Osteocyte (in vitro differentiated cells): ENCODE data around the gene ECHS1. TPM values are rescaled to one million over a fixed set of nuclear protein-coding genes. Genes with fewer than 3 reads are reported as not detected.

ENCODE experiments used
- DNase-seq: peaks from one replicate; pipeline ENCODE4 v3.0.0; 2021; ENCODE audit warnings: mixed read lengths; ENCODE audit not compliant: unreplicated experiment; ENCODE audit errors: extremely low spot score
- H3K27ac Mint-ChIP-seq: one replicate; pipeline ENCODE4 v1.8.0; 2021; ENCODE audit warnings: mild to moderate bottlenecking, mixed read lengths; ENCODE audit not compliant: unreplicated experiment
- H3K27me3 Mint-ChIP-seq: one replicate; pipeline ENCODE4 v1.8.0; 2021; ENCODE audit warnings: mixed read lengths; ENCODE audit not compliant: unreplicated experiment
- H3K36me3 Mint-ChIP-seq: one replicate; pipeline ENCODE4 v1.8.0; 2021; ENCODE audit warnings: mixed read lengths; ENCODE audit not compliant: unreplicated experiment
- H3K4me1 Mint-ChIP-seq: one replicate; pipeline ENCODE4 v1.8.0; 2021; ENCODE audit warnings: mixed read lengths; ENCODE audit not compliant: unreplicated experiment
- H3K4me3 Mint-ChIP-seq: one replicate; pipeline ENCODE4 v1.8.0; 2021; ENCODE audit warnings: mild to moderate bottlenecking, moderate library complexity, mixed read lengths; ENCODE audit not compliant: unreplicated experiment
- H3K9me3 Mint-ChIP-seq: one replicate; pipeline ENCODE4 v1.8.0; 2021; ENCODE audit warnings: mixed read lengths; ENCODE audit not compliant: unreplicated experiment
- CTCF ChIP-seq: fragments of 200-600 bp; sonication (generic); IDR thresholded peaks from 2 replicates; pipeline ENCODE4 v1.5.0; 2021; ENCODE audit warnings: antibody characterized with exemption, mild to moderate bottlenecking, moderate library complexity
- total RNA-seq: library from RNA; stranded (reverse); gene quantifications from 2 replicates; pipeline ENCODE4 v1.2.1, GENCODE V29; 2021

The ECHS1 gene
- total RNA-seq, 1 donor from 2014 or later, result 65.1 TPM

DNA sequence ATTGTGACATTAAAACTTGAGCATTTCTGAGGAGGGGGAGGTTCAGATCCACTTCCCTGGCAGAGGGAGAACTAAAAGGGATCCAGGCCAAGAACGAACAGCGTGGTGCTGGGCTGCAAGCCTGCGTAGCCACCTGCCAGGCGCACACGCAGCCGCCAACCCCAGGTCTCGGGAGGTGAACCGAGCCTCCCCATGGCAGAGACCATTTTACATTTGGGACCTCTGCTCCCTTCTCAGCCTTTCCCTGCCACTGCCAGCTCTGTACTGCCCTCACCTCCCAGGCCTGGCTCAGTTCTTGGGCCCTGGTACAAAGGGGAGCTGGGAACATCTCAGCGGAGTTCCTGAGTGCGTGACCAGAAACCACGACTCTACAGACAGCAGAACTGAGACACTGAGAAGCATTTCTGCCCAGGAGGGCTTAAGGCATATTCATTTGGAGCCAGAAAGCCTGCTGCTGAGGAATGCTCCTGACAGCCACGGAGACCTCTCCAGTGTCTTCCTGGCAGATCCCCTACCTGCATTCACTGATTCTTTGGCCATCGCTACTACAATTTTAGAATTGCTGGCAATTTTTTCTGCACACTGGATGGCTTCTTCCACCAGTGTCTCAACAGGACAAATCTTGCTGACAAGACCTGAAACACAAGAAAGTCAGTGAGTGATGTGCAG is 7.6 kb downstream of the ECHS1 start:
- no peak for TF ChIP-seq CTCF
- Mint-ChIP-seq H3K4me3 (no peak overlapping the region), H3K9me3 (no peaks in the 10 kb centered on the region), H3K27ac (no peak overlapping the region), H3K4me1 (no peaks in the 10 kb centered on the region), H3K27me3 (no peaks in the 10 kb centered on the region), H3K36me3 (peaks cover 31% of the 10 kb centered on the region)
- no peak for DNase-seq

- Mint-ChIP-seq H3K9me3 (no peaks in the 10 kb centered on the region), H3K4me3 (no peak overlapping the region), H3K27ac (no peak overlapping the region), H3K4me1 (no peaks in the 10 kb centered on the region), H3K36me3 (peaks cover 28% of the 10 kb centered on the region), H3K27me3 (no peaks in the 10 kb centered on the region)
- DNase-seq, result no peak
- TF ChIP-seq CTCF, result no peak
Measured at GRCh38 chr10:133364645-133365431, 8.3 kb downstream of the ECHS1 start.

- DNase-seq, result no peak
- H3K4me3 Mint-ChIP-seq, result no peak overlapping the region
- peaks cover 18% of the 10 kb centered on the region for H3K36me3 Mint-ChIP-seq
- H3K9me3 Mint-ChIP-seq, result no peaks in the 10 kb centered on the region
- no peaks in the 10 kb centered on the region for H3K27me3 Mint-ChIP-seq
- H3K4me1 Mint-ChIP-seq, result no peaks in the 10 kb centered on the region
- no peak overlapping the region for H3K27ac Mint-ChIP-seq
- no peak for TF ChIP-seq CTCF
Measured at GRCh38 chr10:133362846-133363245, 10.3 kb downstream of the ECHS1 start.

DNA sequence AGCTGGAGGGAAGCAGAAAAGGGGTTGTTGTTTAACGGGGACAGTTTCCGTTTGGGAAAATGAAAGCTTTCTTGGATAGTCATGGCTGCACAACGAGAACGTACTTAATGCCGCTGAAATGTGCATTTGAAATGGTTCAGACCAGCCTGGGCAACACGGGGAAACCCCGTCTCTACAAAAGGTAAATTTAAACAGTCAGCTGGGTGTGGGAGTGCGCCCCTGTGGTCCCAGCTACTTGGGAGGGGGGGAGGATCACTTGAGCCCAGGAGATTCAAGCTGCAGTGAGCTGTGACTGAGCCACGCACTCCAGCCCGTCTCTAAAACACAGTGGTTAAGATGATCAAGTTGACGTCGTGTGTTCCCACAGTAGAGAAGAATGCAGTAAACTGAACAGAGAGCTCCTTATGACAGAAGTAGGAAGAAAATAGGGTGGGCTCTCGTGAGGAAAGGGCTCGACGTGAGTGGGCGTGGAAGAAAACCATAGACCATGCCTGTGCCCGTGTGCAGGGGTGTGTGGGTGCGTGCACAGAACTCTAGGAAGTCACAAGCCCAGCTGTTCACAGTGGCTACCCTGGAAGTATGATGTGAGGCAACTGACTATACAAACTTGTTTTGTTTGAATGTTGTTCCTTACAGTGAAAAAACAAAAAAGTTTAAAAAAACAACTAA is 11.2 kb downstream of the ECHS1 start:
- DNase-seq, result no peak
- Mint-ChIP-seq H3K27me3 (no peaks in the 10 kb centered on the region), H3K9me3 (no peaks in the 10 kb centered on the region), H3K4me3 (no peak overlapping the region), H3K36me3 (peaks cover 15% of the 10 kb centered on the region), H3K4me1 (no peaks in the 10 kb centered on the region), H3K27ac (no peak overlapping the region)
- TF ChIP-seq CTCF, result no peak

DNA sequence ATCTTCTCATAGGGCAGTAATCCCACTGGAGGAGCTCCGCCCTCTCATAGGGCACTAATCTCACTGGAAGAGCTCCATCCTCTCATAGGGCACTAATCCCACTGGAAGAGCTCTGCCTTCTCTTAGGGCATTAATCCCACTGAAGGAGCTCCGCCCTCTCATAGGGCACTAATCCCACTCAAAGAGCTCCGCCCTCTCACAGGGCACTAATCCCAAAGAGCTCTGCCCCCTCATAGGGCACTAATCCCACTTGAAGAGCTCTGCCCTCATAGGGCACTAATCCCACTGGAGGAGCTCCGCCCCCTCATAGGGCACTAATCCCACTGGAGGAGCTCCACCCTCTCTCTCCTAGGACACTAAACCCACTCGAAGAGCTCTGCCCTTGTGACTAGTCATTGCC is 11.9 kb downstream of the ECHS1 start:
- Mint-ChIP-seq H3K36me3 (peaks cover 15% of the 10 kb centered on the region), H3K27ac (no peak overlapping the region), H3K9me3 (no peaks in the 10 kb centered on the region), H3K4me3 (no peak overlapping the region), H3K27me3 (no peaks in the 10 kb centered on the region), H3K4me1 (no peaks in the 10 kb centered on the region)
- DNase-seq, result no peak
- TF ChIP-seq CTCF, result no peak
